Neuronal stem cell (in vitro differentiated cells): ENCODE data around the gene MAPK8IP1.
A peak's percentile ranks its signal among the peaks of the same experiment; 100 is the strongest.

Source experiments
- DNase-seq: peaks from one replicate; pipeline ENCODE4 v3.0.0-alpha.2; 2013; ENCODE audit warnings: low spot score
- H2AFZ ChIP-seq: one replicate; pipeline ENCODE4 v1.6.1; 2013; ENCODE audit warnings: mild to moderate bottlenecking, low read length, inconsistent platforms
- H2AK5ac ChIP-seq: 2 replicates; pipeline ENCODE4 v1.6.1; 2013; ENCODE audit warnings: low read depth, mild to moderate bottlenecking, inconsistent platforms, low read length, moderate library complexity, mixed read lengths
- H2BK120ac ChIP-seq: 2 replicates; pipeline ENCODE4 v1.6.1; 2013; ENCODE audit warnings: low read depth, mild to moderate bottlenecking, inconsistent platforms, low read length, moderate library complexity, mixed read lengths
- H2BK12ac ChIP-seq: one replicate; pipeline ENCODE4 v1.6.1; 2013; ENCODE audit warnings: low read length, inconsistent platforms
- H2BK15ac ChIP-seq: 2 replicates; pipeline ENCODE4 v1.6.1; 2013; ENCODE audit warnings: mild to moderate bottlenecking, low read length, inconsistent platforms, mixed read lengths
- H2BK5ac ChIP-seq: one replicate; pipeline ENCODE4 v1.6.1; 2013; ENCODE audit warnings: inconsistent platforms, mild to moderate bottlenecking, low read length, moderate library complexity
- H3K14ac ChIP-seq: one replicate; pipeline ENCODE4 v1.6.1; 2013; ENCODE audit warnings: low read length, inconsistent platforms
- H3K18ac ChIP-seq: 2 replicates; pipeline ENCODE4 v1.6.1; 2013; ENCODE audit warnings: low read length, inconsistent platforms
- H3K23ac ChIP-seq: 2 replicates; pipeline ENCODE4 v1.6.1; 2013; ENCODE audit warnings: low read depth, mild to moderate bottlenecking, mixed read lengths, low read length, inconsistent platforms; ENCODE audit not compliant: poor library complexity
- H3K27ac ChIP-seq: replicated peaks from 3 replicates; pipeline ENCODE4 v1.5.1; 2013; ENCODE audit warnings: low read length, inconsistent platforms
- H3K27me3 ChIP-seq, 3 experiments: 2 replicates each; pipeline ENCODE4 v1.6.1; 2013; ENCODE audit warnings: low read length in 3 of 3, mild to moderate bottlenecking in 2 of 3, inconsistent platforms in 1 of 3, low read depth in 1 of 3, mixed read lengths in 1 of 3, moderate library complexity in 1 of 3; ENCODE audit not compliant: control insufficient read depth in 3 of 3, insufficient read depth in 3 of 3
- H3K36me3 ChIP-seq, 2 donors: replicated peaks in 1 of 2; 2 replicates each; pipeline ENCODE4 v1.6.1; 2013; ENCODE audit warnings: low read length in 2 of 2; ENCODE audit not compliant: control insufficient read depth in 2 of 2, insufficient read depth in 2 of 2
- H3K4ac ChIP-seq: 2 replicates; pipeline ENCODE4 v1.6.1; 2013; ENCODE audit warnings: inconsistent platforms, mild to moderate bottlenecking, low read length, moderate library complexity
- H3K4me1 ChIP-seq, 2 donors: 1 replicate in 1 of 2; 2 replicates in 1 of 2; pipeline ENCODE4 v1.6.1; 2013; ENCODE audit warnings: low read length in 2 of 2, low read depth in 1 of 2; ENCODE audit not compliant: control insufficient read depth in 2 of 2, insufficient read depth in 1 of 2
- H3K4me2 ChIP-seq: one replicate; pipeline ENCODE4 v1.6.1; 2013; ENCODE audit warnings: mild to moderate bottlenecking, low read length, inconsistent platforms; ENCODE audit not compliant: insufficient read depth, poor library complexity, severe bottlenecking
- H3K4me3 ChIP-seq, 2 donors: 2 replicates each; pipeline ENCODE4 v1.5.1; 2013; ENCODE audit warnings: low read length in 2 of 2, mild to moderate bottlenecking in 2 of 2, inconsistent platforms in 1 of 2, moderate library complexity in 1 of 2
- H3K79me1 ChIP-seq: one replicate; pipeline ENCODE4 v1.6.1; 2013; ENCODE audit warnings: low read depth, mild to moderate bottlenecking, inconsistent platforms, low read length, moderate library complexity
- H3K9ac ChIP-seq: one replicate; pipeline ENCODE4 v1.6.1; 2013; ENCODE audit warnings: mild to moderate bottlenecking, low read depth, low read length, inconsistent platforms; ENCODE audit not compliant: poor library complexity
- H3K9me3 ChIP-seq, 2 donors: replicated peaks in 1 of 2; 2 replicates each; pipeline versions ENCODE3 to v1.6.1; 2013; ENCODE audit warnings: low read length in 2 of 2, mild to moderate bottlenecking in 2 of 2, inconsistent platforms in 1 of 2, low read depth in 1 of 2, mixed read lengths in 1 of 2, moderate library complexity in 1 of 2; ENCODE audit not compliant: control insufficient read depth in 2 of 2, insufficient read depth in 1 of 2
- H4K8ac ChIP-seq: one replicate; pipeline ENCODE4 v1.6.1; 2013; ENCODE audit warnings: low read depth, mild to moderate bottlenecking, inconsistent platforms, low read length, moderate library complexity
- H4K91ac ChIP-seq: one replicate; pipeline ENCODE4 v1.6.1; 2013; ENCODE audit warnings: low read length, low read depth, mild to moderate bottlenecking, inconsistent platforms; ENCODE audit not compliant: poor library complexity
- WGBS, 2 donors: extraction: QIAGEN DNeasy Blood & Tissue Kit; methylation state at CpG; one replicate each; pipeline ENCODE4 v1.1.7; 2013; ENCODE audit warnings: missing lambda C conversion rate in 2 of 2, mixed read lengths in 1 of 2; ENCODE audit not compliant: insufficient read length in 2 of 2, insufficient replicate concordance in 1 of 2; ENCODE audit errors: extremely low coverage in 2 of 2; 5-methylcytosine and 5-hydroxymethylcytosine counted together

MAPK8IP1 gene

DNA sequence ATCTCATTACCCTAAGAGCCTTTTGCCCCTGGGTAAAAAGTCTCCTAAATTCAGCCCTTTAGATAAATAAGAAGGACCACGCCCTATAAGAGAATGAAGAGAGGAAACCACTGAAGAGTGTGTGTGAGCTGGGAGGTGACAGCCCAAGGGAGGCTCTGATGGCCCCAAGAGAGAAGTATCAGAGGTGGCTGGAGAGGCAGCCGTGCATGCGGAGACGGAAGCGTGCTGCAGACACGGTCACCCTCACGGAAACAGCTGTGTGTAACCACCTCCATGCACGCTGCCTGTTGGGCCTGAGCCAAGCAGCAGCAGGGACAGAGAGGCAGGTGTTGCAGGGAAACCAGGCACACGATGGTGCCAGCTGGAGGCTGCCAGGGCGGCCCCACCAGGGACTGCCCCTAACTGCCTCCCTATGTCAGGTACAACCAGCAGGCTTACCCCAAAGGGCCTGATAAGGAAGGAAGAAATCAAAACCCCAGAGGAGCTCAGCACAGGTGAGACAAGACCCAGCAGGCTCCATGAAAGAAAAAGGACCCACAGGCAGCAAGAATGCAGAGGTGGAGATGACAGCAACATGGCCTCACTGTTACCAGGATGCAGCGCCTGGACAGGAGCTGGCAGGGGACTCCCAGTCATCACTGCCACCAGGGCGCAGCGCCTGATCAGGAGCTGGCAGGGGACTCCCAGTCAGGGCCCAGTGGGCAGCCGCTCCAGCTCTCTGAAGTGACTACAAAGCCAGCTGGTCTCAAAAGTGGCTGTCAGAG, 44.8 kb downstream of the MAPK8IP1 start:
- peak overlapping the region; percentile 78 for H2BK5ac ChIP-seq
- no peak overlapping the region for H3K9ac ChIP-seq
- no peaks in the 10 kb centered on the region for H3K4me1 ChIP-seq
- H3K4ac ChIP-seq = no peak overlapping the region
- no peak overlapping the region for H3K4me3 ChIP-seq
- no peak overlapping the region for H4K91ac ChIP-seq
- peaks cover 21 to 40% of the 10 kb centered on the region in 2 donors for H3K36me3 ChIP-seq
- no peak overlapping the region for H2BK120ac ChIP-seq
- no peak overlapping the region for H3K4me2 ChIP-seq
- H3K18ac ChIP-seq = peak overlapping the region; percentile 27
- H3K27ac ChIP-seq = no peak overlapping the region
- peaks cover 0 to 5% (median 0%) of the 10 kb centered on the region in 3 experiments for H3K27me3 ChIP-seq
- peak overlapping the region; percentile 92 for H3K23ac ChIP-seq
- no peak overlapping the region for H2BK15ac ChIP-seq
- H3K14ac ChIP-seq = no peak overlapping the region
- H2BK12ac ChIP-seq = no peak overlapping the region
- peaks cover 0 to 2% of the 10 kb centered on the region in 2 donors for H3K9me3 ChIP-seq
- H3K79me1 ChIP-seq = peaks cover 7% of the 10 kb centered on the region
- no peak overlapping the region for H2AFZ ChIP-seq
- H2AK5ac ChIP-seq = no peak overlapping the region
- peak overlapping the region; percentile 31 for H4K8ac ChIP-seq
- no CpG with 5 or more reads among the region's 14 CpGs for WGBS, 2 donors
- no peak for DNase-seq

DNA sequence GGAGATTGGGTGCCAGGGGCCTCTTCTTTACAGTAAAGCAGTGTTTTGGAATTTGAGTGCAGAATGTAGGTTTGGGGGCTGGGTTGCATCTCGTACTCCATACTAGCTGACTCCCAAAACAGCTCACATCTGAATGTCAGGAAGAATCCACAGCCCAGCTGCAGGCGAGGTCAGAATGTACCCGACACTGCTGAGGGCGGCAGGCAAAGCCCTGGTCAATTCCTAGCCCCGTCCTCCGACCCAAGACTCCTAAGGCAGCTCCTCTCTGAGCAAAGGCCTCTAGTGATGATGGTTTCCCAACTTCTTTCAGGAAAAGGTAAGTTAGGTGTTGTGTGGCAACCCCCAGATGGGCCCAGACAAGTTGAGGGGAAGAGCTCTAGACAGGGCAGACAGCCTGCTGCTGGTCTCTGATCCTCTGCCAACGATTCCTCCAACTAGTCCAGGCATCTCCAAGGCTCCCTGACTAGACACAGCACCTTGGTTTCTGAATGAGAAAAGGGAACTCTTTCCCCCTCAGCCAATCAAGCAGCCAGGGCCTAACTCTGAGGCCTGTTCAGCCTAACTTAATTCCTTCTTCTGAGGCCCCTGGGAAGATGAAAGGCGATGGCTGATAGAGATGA, 45.6 kb downstream of the MAPK8IP1 start:
- Histone ChIP-seq H2BK5ac (no peak overlapping the region), H4K8ac (no peak overlapping the region), H2BK12ac (no peak overlapping the region), H2AFZ (no peak overlapping the region), H3K14ac (no peak overlapping the region), H3K4me3 (no peak overlapping the region), H3K27me3 (peaks cover 0 to 1% (median 0%) of the 10 kb centered on the region in 3 experiments), H3K27ac (no peak overlapping the region), H3K4me2 (no peak overlapping the region), H2AK5ac (no peak overlapping the region), H3K9ac (no peak overlapping the region), H4K91ac (no peak overlapping the region), H3K4ac (no peak overlapping the region), H2BK15ac (no peak overlapping the region), H3K9me3 (peaks cover 0 to 2% of the 10 kb centered on the region in 2 donors), H3K4me1 (no peaks in the 10 kb centered on the region), H2BK120ac (no peak overlapping the region), H3K23ac (no peak overlapping the region), H3K79me1 (peaks cover 7% of the 10 kb centered on the region), H3K18ac (no peak overlapping the region), H3K36me3 (peaks cover 27 to 49% of the 10 kb centered on the region in 2 donors)
- no peak for DNase-seq
- WGBS, 2 donors = no CpG with 5 or more reads among the region's 8 CpGs

DNA sequence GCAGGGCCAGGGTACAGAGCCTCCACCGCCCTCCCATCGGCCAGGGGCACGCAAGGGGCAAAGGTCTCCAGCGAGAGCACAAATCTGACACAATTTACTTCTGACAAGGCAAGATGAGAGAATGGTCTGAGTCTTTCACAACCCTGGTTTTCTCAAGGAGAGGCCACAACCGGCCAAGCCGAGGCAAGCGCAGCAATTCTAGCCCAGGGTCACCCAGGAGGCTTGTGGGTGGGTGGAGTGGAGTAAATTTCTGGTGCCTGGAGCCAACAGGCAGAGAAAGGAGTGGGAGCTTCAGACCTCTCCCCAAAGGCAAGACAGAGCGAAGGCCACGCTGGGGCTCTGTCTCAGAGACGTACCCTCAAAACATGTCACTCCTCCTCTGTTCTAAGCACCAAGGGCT, 46.3 kb downstream of the MAPK8IP1 start:
- Histone ChIP-seq H2BK120ac (no peak overlapping the region), H3K4me3 (no peak overlapping the region), H3K4ac (no peak overlapping the region), H2AFZ (no peak overlapping the region), H4K91ac (no peak overlapping the region), H3K18ac (no peak overlapping the region), H2BK15ac (no peak overlapping the region), H3K27me3 (no peaks in the 10 kb centered on the region), H2BK5ac (no peak overlapping the region), H3K4me2 (no peak overlapping the region), H4K8ac (no peak overlapping the region), H3K23ac (no peak overlapping the region), H3K14ac (no peak overlapping the region), H2AK5ac (no peak overlapping the region), H3K4me1 (no peaks in the 10 kb centered on the region), H3K9me3 (peaks cover 0 to 2% of the 10 kb centered on the region in 2 donors), H2BK12ac (no peak overlapping the region), H3K27ac (no peak overlapping the region), H3K36me3 (peaks cover 29 to 56% of the 10 kb centered on the region in 2 donors), H3K9ac (no peak overlapping the region), H3K79me1 (peaks cover 7% of the 10 kb centered on the region)
- WGBS, 2 donors = no CpG with 5 or more reads among the region's 10 CpGs
- no peak for DNase-seq

DNA sequence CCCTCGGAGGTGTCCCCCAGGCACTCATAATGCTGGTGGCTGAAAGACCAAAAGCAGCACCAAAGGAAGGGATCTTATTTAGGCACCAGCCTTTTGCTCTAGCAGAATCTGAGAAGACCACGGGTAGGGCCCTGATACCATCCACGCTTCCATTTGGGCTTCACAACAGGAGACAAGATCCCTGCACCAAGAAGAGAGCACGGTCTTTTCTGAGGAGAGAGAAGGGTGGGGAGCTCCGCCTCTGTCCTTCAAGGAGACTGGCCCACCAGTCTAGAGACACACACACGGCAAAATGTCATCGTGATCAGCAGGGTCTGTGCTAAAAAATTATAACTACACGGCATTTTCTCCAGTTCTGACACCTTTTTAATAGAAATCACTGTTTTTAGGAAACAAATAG, 46.8 kb downstream of the MAPK8IP1 start:
- H3K18ac ChIP-seq = no peak overlapping the region
- no peak overlapping the region for H4K8ac ChIP-seq
- no peak overlapping the region for H3K4ac ChIP-seq
- H3K27ac ChIP-seq = no peak overlapping the region
- H3K4me1 ChIP-seq = no peaks in the 10 kb centered on the region
- H2AFZ ChIP-seq = no peak overlapping the region
- H4K91ac ChIP-seq = no peak overlapping the region
- no peak overlapping the region for H3K14ac ChIP-seq
- H3K4me3 ChIP-seq = no peak overlapping the region
- no peak overlapping the region for H2AK5ac ChIP-seq
- WGBS, 2 donors = no CpG with 5 or more reads among the region's 8 CpGs
- no peak overlapping the region for H2BK12ac ChIP-seq
- DNase-seq = no peak
- H3K23ac ChIP-seq = no peak overlapping the region
- no peak overlapping the region for H2BK5ac ChIP-seq
- peaks cover 7% of the 10 kb centered on the region for H3K79me1 ChIP-seq
- no peak overlapping the region for H3K9ac ChIP-seq
- no peak overlapping the region for H2BK120ac ChIP-seq
- no peak overlapping the region for H2BK15ac ChIP-seq
- peaks cover 0 to 2% of the 10 kb centered on the region in 2 donors for H3K9me3 ChIP-seq
- H3K27me3 ChIP-seq = no peaks in the 10 kb centered on the region
- H3K36me3 ChIP-seq = peaks cover 30 to 60% of the 10 kb centered on the region in 2 donors
- H3K4me2 ChIP-seq = no peak overlapping the region
